GM04504 (cell line): Measurements from ENCODE around the gene PGLYRP4.
"Not testable (repeated sequence)": the region's sequence is repeated elsewhere in the genome, so short reads cannot be mapped to it uniquely, and the experiment has no call there.

Source experiments
- DNase-seq: peaks from one replicate; pipeline ENCODE4 v3.0.0-alpha.2; 2012; ENCODE audit warnings: low read depth

The PGLYRP4 gene

GRCh38 chr1:153337980-153338853 is 10.4 kb downstream of the PGLYRP4 start:
- no peak for DNase-seq

DNA sequence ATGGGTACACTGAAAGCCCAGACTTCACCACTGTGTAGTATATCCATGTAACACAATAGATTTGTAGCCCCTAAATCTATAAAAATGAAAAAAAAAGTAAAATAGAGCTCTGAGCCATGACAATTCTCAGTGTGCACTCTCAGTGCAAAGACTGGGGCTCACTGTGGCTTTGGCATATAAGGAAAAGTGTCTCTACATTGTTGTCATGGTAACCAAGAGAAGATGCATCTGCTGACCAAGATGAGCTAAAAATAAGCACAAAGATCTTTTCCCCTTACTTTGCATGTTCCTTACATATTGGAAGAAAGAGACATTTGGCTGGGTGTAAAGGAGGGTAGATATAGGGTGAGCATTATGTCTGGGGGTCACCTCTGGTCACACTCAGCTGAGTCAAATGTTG is 12.0 kb downstream of the PGLYRP4 start:
- DNase-seq: no peak

GRCh38 chr1:153333902-153334301 is 14.7 kb downstream of the PGLYRP4 start:
- no peak for DNase-seq

GRCh38 chr1:153324912-153325311 is 23.7 kb downstream of the PGLYRP4 start:
- DNase-seq: no peak

DNA sequence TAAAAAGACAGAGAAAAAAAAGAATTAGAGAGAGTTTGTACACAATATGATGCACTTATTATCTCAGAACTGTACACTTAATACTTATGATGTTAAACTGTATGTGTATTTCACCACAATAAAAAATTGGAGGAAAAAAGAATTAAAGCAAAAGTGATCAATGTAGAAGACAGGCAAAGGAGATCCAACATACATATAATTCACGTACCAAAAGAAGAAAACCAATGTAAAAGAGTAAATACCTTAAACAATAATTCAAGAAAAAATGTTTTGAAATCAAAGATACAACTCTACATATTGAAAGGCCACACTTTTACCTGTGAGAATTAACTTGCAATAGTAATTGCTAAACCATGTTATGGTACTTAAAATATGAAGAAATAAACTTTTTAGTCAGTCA is 26.1 kb downstream of the PGLYRP4 start:
- no peak for DNase-seq

DNA sequence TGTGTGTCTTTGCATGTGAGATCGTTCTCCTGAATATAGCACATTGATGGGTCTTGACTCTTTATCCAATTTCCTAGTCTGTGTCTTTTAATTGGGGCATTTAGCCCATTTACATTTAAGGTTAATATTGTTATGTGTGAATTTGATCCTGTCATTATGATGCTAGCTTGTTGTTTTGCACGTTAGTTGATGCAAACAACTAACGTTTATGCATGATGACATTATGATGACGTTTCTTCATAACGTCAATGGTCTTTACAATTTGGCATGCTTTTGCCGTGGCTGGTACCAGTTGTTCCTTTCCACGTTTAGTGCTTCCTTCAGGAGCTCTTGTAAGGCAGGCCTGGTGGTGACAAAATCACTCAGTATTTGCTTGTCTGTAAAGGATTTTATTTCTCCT is 30.5 kb downstream of the PGLYRP4 start:
- not testable (repeated sequence) for DNase-seq

DNA sequence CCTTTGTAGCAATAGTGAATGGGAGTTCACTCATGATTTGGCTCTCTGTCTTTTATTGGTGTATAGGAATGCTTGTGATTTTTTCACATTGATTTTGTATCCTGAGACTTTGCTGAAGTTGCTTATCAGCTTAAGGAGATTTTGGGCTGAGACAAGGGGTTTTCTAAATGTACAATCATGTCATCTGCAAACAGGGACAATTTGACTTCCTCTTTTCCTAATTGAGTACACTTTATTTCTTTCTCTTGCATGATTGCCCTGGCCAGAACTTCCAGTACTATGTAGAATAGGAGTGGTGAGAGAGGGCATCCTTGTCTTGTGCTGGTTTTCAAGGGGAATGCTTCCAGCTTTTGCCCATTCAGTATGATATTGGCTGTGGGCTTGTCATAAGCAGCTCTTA is 32.6 kb downstream of the PGLYRP4 start:
- not testable (repeated sequence) for DNase-seq

GRCh38 chr1:153314388-153314787 is 34.3 kb downstream of the PGLYRP4 start:
- DNase-seq: not testable (repeated sequence)

- no peak for DNase-seq
Observed at GRCh38 chr1:153313288-153313687, 35.4 kb downstream of the PGLYRP4 start.

- DNase-seq: no peak
Observed at GRCh38 chr1:153312570-153313186, 36.0 kb downstream of the PGLYRP4 start, which contains the start of gene PGLYRP3. Gene PGLYRP3, minus strand, starts transcription at chr1:153312952. Its CDS starts 2,287 bp downstream, at chr1:153310665.

DNA sequence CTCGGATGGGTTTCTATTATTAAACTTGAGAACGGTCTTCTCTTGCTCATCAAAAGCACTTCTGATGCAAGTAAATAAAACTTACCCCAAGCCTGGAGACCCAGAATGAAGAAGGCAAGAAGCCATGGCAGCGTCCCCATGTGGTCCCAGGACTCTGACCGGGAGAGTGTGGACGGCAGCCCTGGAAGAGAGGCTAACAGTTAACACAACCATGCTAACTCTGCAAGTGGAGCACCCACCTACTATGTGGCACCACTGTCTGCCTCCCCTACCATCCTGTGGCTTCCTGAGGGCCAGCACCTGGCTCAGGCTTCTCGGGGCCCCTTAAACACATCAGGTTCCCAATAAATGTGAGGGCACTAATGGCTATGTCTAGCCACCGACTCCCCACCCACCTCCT is 38.1 kb downstream of the PGLYRP4 start:
- no peak for DNase-seq

DNA sequence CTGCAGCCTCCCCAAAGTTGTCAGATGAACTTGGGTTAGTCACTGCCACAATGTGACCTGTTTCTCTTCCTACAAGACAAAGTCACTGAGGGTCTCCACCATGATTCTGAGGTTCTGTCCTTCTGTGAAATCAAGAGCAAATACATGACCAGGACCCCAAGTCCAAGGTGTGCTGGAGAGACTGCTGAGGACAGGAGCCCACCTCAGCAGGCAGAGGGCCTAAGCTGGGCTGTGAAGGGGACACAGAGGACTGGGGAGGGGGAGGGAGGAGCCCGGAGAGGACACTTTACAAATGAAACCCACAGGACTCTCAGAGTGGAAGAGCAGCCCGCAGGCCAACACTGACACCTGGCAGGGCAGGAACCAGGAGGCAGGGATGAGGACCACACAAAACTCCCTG is 39.2 kb downstream of the PGLYRP4 start:
- DNase-seq: no peak

GRCh38 chr1:153308540-153308939 is 40.1 kb downstream of the PGLYRP4 start:
- DNase-seq: no peak

DNA sequence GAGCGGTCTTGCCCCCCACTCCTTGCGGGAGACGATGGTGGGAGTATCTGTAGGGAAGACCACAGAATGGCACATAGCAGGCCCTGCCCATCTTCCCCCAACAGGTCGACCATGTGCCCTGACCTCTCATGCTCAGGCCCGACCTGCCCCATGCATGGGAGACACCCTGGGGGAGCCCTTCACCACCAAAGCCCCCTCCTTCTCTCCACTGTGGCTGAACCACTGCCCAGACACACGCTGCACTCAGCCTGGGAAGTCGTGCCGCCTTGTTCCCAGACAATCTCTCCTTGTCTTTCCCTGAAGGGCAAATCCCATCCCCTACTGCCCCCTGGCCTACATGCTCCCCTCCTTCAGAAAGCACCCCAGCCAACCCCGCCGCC is 41.4 kb downstream of the PGLYRP4 start:
- no peak for DNase-seq

DNA sequence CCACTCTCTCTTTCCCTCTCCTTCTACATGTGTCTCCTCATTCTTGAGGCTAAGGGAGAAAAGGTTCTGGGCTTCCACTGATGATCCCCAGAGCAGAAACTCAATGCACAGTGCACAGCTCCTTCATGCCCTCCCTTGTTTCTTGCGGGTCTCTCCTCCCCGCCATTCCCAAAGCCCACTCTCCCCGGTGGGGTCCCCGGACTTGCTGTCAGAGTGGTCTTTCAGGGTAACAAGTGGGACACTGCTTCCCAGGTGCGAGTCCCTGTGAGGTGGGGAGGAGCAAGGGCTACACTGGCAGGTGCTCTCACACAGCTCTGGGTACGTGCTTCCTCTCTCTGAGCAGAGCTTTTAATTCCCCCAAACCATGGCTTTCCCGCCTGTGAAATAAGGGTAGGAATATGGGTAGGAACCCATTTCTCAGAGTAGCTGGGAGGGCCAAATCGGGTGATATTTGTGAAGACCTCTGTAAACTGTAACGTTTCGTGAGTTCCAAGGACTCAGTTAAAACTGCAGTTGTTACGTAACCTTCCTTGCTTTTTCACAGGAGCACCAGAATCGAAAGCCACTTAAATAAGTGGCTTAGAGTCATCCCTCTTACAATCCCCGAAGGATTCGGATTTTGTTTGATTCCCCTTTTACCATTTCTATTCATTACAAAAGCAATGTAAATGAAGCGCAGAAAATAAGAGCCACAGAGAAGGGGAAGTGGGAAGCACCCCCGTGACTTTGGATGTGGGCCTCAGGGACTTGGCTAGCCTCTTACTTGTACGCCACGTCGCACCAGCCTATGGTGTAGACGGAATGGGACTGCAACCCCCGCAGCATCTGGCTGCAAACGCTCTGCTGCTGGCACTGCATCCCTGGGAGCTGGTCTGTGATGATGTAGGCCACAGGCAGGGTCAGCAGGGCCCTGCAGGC is 42.1 kb downstream of the PGLYRP4 start:
- no peak for DNase-seq

- DNase-seq: no peak
Observed at GRCh38 chr1:153305682-153306081, 43.0 kb downstream of the PGLYRP4 start.

- no peak for DNase-seq
Observed at GRCh38 chr1:153302308-153302707, 46.3 kb downstream of the PGLYRP4 start.

DNA sequence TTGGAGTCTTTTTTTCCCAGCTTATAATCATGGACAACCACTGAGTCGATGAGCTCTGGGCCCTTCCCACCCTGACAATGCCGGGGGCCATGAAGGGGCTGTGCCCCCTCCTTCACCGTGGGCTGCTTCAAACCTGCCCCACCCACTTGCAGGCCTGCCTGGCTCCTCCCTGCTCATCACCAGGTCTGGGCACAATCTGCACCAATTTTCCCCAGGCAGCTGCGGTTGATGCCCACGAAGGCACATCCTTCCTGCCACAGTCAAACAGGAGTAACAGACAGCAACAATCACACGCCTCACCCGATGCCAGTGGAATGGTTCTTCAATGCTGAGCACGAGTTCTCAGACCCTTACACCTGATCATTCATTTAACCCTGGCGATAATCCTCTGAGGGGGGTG is 54.8 kb downstream of the PGLYRP4 start:
- no peak for DNase-seq

DNA sequence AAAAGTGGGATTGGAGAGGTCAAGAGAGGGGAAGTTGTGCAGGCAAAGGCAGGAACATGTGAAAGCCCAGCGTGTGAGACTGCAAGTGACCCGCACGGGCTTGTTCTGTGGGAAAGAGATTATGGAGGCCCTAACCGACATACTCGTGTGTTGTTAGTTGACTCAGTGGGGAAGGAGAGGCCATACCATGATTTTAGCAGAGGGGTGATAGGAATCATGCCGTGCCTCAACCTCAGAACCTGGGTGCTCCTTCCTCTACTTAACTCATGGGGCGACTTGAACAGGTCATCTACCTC is 55.2 kb downstream of the PGLYRP4 start:
- DNase-seq: no peak

DNA sequence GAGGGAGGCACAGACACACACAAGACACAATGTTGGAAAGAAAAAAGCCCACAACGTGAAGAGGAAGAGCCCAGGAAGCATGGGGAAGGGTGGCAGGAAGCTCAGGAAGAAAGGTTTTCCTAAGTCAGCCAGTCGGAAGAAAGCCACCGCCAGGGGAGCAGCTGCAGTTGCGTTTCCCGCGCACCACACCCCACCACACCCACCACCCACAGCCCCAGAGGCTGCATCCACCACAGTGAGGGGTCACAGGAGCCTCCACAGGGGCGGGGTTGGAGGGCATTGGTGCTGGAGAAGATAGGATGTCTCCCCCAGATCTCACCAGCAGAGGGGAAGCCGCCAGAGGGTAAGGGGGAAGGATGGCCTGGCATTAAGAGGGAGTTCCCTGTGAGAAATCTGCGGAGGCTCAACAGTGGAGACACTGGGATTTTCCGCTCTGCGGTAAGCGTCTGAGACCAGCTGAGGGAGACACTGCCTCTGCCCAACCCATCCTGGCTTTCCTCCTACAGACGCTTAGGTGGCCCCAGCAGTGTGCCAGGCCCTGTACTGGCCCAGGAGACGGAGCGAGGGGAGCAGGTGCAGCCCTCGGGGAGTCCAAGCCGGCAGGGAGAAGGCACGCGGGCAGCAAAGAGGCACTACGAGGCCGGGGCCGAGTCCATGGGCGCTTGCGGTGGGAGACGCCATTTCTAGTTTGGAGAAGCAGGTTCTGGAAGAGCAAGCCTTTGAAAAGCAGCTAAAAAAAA is 55.7 kb downstream of the PGLYRP4 start:
- DNase-seq: no peak

DNA sequence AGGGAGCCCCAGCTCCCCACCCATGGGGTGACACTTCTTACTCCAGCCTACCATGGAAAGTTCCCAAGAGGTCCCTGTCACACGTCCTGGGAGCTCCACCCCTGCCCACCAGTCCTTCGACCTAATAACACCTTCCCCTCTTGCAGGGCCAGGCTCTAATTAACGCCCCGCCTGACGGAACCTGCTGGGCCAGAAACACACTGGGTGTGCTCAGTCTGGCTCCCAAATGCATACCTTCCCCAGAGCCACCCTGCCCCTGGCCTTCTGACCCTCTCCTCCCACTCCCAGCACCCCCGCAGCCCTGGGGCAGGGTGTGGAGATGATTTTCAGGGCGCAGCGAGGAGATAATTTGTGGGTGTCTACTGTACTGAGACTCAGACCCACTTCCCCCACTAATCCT is 56.5 kb downstream of the PGLYRP4 start:
- DNase-seq: no peak

DNA sequence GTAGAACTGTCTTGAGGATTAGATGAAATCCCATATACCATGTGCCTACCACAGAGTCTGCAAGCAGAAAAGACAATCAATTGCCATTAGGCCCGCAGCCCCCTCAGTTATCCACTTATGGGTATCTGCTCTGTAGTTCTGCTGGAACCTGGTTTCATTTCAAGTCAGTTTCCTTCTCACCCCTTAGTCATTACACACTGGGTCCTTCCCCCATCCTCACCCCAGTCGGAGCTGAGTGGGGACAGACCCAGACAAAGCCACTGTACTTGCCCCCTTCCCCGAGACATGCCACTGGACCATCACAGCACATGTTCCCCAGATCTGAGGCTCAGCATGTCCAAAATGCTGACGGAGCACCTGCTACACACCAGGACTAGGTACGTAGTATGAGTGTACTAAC is 57.1 kb downstream of the PGLYRP4 start:
- DNase-seq: no peak
